Smooth muscle cell (in vitro differentiated cells): ENCODE measurements around the gene SNCG. TPM values are rescaled to one million over a fixed set of nuclear protein-coding genes. Genes with fewer than 3 reads are reported as not detected.

ENCODE experiments used
- DNase-seq: peaks from one replicate; lab custom pipeline; 2025; ENCODE audit not compliant: unreplicated experiment; lab: John Stamatoyannopoulos, UW
- H2AFZ ChIP-seq: fragments of 200-600 bp; sonication (generic); 2 replicates; pipeline ENCODE4 v1.6.0; 2016; ENCODE audit warnings: antibody characterized with exemption, low read depth, mild to moderate bottlenecking
- H3F3A ChIP-seq: fragments of 200-600 bp; sonication (generic); 2 replicates; pipeline ENCODE4 v1.6.0; 2017; ENCODE audit warnings: antibody characterized with exemption, low read depth
- H3K27ac ChIP-seq: fragments of 200-600 bp; sonication (generic); 2 replicates; pipeline ENCODE4 v1.5.1; 2016; ENCODE audit warnings: low read depth, mild to moderate bottlenecking
- H3K27me3 ChIP-seq: fragments of 200-600 bp; sonication (generic); 2 replicates; pipeline ENCODE4 v1.6.1; 2016; ENCODE audit warnings: low read depth, mild to moderate bottlenecking
- H3K36me3 ChIP-seq: fragments of 200-600 bp; sonication (generic); 2 replicates; pipeline ENCODE4 v1.5.1; 2016; ENCODE audit warnings: low read depth
- H3K4me1 ChIP-seq: fragments of 200-600 bp; sonication (generic); 2 replicates; pipeline ENCODE4 v1.5.1; 2016; ENCODE audit warnings: low read depth
- H3K4me2 ChIP-seq: fragments of 200-600 bp; sonication (generic); 2 replicates; pipeline ENCODE4 v1.6.0; 2016; ENCODE audit warnings: mild to moderate bottlenecking
- H3K4me3 ChIP-seq: fragments of 200-600 bp; sonication (generic); 2 replicates; pipeline ENCODE4 v1.5.1; 2016; ENCODE audit warnings: mild to moderate bottlenecking
- H3K79me2 ChIP-seq: fragments of 200-600 bp; sonication (generic); 2 replicates; pipeline ENCODE4 v1.6.0; 2016; ENCODE audit warnings: low read depth, mild to moderate bottlenecking
- H3K9ac ChIP-seq: fragments of 200-600 bp; sonication (generic); 2 replicates; pipeline ENCODE4 v1.6.0; 2016; ENCODE audit warnings: low read depth
- H3K9me3 ChIP-seq: fragments of 200-600 bp; sonication (generic); replicated peaks from 2 replicates; pipeline ENCODE4 v1.5.1; 2016; ENCODE audit warnings: low read depth
- H4K20me1 ChIP-seq: fragments of 200-600 bp; sonication (generic); 2 replicates; pipeline ENCODE4 v1.6.0; 2016; ENCODE audit warnings: low read depth
- CTCF ChIP-seq: fragments of 200-600 bp; sonication (generic); IDR thresholded peaks from 2 replicates; pipeline ENCODE4 v1.5.1; 2017; ENCODE audit warnings: borderline replicate concordance, mild to moderate bottlenecking, antibody characterized with exemption; ENCODE audit not compliant: insufficient read depth, poor library complexity, severe bottlenecking
- WGBS: methylation state at CpG from one replicate; pipeline ENCODE4 v1.1.7; 2016; ENCODE audit warnings: low lambda C conversion rate; 5-methylcytosine and 5-hydroxymethylcytosine counted together
- polyA plus RNA-seq: library from polyadenylated mRNA; unstranded; fragments of >200 nt; fragmentation: Nextera tagmentation; extraction: Ambion mirVana; gene quantifications from 2 replicates; pipeline ENCODE4 v1.2.1, GENCODE V29; 2016
- total RNA-seq: library from RNA; depleted of rRNA; stranded (reverse); fragments of >200 nt; gene quantifications from 2 replicates; pipeline ENCODE4 v1.2.3, GENCODE V29; 2014

Gene SNCG
- total and polyA plus RNA-seq, 2 experiments from 2014 or later: 2.3 to 6.7 TPM

- DNase-seq: no peak
- Histone ChIP-seq H3K36me3 (no peaks in the 10 kb centered on the region), H3K9me3 (no peaks in the 10 kb centered on the region), H3K4me3 (no peak overlapping the region), H4K20me1 (no peaks in the 10 kb centered on the region), H3K4me2 (no peak overlapping the region), H3K79me2 (no peaks in the 10 kb centered on the region), H3K4me1 (peaks cover 15% of the 10 kb centered on the region), H3K27me3 (no peaks in the 10 kb centered on the region), H3F3A (no peaks in the 10 kb centered on the region), H3K27ac (no peak overlapping the region), H2AFZ (no peak overlapping the region), H3K9ac (no peak overlapping the region)
- WGBS: 94% methylated on average over 7 of the region's 7 CpGs
- no peak for TF ChIP-seq CTCF
Observed at GRCh38 chr10:86962136-86962980, 4.0 kb downstream of the SNCG start.

GRCh38 chr10:86962981-86963310 is 4.5 kb downstream of the SNCG start:
- Histone ChIP-seq H4K20me1 (no peaks in the 10 kb centered on the region), H3F3A (no peaks in the 10 kb centered on the region), H3K27me3 (no peaks in the 10 kb centered on the region), H3K4me3 (no peak overlapping the region), H3K9ac (no peak overlapping the region), H3K79me2 (no peaks in the 10 kb centered on the region), H2AFZ (no peak overlapping the region), H3K9me3 (no peaks in the 10 kb centered on the region), H3K27ac (no peak overlapping the region), H3K36me3 (no peaks in the 10 kb centered on the region), H3K4me2 (no peak overlapping the region), H3K4me1 (peaks cover 15% of the 10 kb centered on the region)
- 96% methylated on average over 7 of the region's 7 CpGs for WGBS
- no peak for TF ChIP-seq CTCF
- DNase-seq: no peak

GRCh38 chr10:86963341-86963919 is 5.0 kb downstream of the SNCG start:
- H2AFZ ChIP-seq: no peak overlapping the region
- H3K27me3 ChIP-seq: no peaks in the 10 kb centered on the region
- H3K4me1 ChIP-seq: peaks cover 15% of the 10 kb centered on the region
- H3K27ac ChIP-seq: no peak overlapping the region
- H3K4me2 ChIP-seq: no peak overlapping the region
- no peak overlapping the region for H3K4me3 ChIP-seq
- no peaks in the 10 kb centered on the region for H4K20me1 ChIP-seq
- no peaks in the 10 kb centered on the region for H3K79me2 ChIP-seq
- no peak for TF ChIP-seq CTCF
- no peaks in the 10 kb centered on the region for H3F3A ChIP-seq
- H3K9me3 ChIP-seq: no peaks in the 10 kb centered on the region
- DNase-seq: no peak
- no peak overlapping the region for H3K9ac ChIP-seq
- 98% methylated on average over 12 of the region's 12 CpGs for WGBS
- no peaks in the 10 kb centered on the region for H3K36me3 ChIP-seq
